ENCODE results near the gene CAAP1.
A peak's percentile ranks its signal among the peaks of the same experiment; 100 is the strongest.
"Not testable (repeated sequence)": the region's sequence is repeated elsewhere in the genome, so short reads cannot be mapped to it uniquely, and the experiment has no call there.

CAAP1 gene, protein sequence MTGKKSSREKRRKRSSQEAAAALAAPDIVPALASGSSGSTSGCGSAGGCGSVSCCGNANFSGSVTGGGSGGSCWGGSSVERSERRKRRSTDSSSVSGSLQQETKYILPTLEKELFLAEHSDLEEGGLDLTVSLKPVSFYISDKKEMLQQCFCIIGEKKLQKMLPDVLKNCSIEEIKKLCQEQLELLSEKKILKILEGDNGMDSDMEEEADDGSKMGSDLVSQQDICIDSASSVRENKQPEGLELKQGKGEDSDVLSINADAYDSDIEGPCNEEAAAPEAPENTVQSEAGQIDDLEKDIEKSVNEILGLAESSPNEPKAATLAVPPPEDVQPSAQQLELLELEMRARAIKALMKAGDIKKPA

DNA sequence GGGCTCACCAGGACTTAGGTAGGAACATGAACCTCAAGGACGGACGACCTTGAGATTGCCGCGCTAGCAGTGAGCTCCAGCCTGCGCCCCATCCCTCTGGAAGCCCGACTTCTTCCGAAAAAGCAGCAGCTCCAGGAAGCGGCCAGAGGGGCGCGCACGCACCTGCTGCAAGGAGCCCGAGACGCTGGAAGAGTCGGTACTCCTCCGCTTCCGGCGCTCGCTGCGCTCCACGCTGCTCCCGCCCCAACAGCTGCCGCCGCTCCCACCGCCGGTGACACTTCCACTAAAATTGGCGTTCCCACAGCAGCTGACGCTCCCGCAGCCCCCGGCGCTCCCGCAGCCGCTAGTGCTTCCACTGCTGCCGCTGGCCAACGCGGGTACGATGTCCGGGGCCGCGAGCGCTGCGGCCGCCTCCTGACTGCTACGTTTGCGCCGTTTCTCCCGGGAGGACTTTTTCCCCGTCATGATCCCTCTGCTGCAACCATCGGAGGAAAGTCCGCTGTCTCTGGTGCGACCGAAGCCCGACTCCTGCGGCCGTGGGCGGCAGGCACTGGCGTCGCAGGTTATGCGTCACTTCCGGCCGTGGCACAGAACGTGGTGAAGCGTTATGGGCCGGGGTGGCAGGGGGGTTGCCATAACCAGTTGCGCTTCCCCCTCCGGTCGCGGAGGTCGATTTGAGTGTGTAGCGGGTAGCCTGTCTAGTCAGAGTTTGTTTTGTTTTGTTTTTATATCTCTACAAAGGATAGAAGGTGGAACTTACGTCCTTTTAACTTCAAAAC is at the start of gene CAAP1:
Gene CAAP1 (minus strand): TSS at position 552 of the 779 bp plus-strand sequence. CDS start 87 bp downstream, at position 465.
- DNase-seq (ENCODE audit: low spot score), result peak; percentile 90

DNA sequence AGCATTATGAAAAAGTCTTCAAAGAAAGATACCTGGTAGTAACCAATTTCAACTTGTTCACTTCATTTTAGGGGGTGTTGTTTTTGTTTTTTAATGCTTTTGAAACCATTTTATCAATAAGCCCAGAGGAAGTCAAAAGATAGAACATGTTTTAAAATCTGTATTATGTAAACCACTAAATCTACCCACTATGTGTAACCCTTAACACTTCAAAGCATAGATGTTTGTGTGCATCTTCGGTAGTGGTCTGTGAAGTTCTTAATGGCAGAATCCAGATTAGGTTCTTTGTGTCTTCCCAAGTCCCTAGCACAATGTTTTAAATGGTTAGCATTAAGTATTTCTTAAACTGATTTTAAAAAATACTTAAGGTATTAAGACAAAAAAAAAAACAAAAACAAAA is 48.2 kb upstream of the CAAP1 start:
- DNase-seq (ENCODE audit: low spot score), result no peak

DNA sequence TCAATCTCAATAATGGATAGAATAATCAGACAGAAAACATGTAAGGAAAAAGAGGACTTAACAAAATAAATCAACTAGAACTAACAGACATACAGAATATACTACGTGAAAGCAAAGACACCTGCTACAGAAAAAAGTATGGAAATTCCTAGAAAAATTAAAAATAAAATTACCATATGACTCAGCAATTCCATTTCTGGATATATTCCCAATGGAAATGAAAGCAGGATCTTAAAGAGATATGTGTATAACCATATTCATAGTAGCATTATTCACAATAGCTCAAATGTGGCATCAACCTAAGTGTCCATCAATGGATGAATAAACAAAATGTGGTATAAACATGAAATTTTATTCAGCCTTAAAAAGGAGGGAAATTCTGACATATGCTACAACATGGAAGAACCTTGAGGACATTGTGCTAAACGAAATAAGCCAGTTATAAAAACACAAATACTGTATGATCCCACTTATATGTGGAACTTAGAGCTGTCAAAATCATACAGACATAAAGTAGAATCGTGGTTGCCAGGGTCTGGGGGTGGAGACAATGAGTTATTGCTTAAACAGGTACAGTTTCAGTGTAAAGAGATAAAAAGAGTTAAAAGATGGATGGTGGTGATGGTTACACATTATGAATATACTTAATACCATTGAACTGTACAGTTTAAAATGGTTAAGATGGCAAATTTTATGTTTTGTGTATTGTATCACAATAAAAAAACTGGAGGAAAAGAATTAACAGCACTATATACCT is 47.5 kb upstream of the CAAP1 start:
- DNase-seq (ENCODE audit: low spot score), result no peak

DNA sequence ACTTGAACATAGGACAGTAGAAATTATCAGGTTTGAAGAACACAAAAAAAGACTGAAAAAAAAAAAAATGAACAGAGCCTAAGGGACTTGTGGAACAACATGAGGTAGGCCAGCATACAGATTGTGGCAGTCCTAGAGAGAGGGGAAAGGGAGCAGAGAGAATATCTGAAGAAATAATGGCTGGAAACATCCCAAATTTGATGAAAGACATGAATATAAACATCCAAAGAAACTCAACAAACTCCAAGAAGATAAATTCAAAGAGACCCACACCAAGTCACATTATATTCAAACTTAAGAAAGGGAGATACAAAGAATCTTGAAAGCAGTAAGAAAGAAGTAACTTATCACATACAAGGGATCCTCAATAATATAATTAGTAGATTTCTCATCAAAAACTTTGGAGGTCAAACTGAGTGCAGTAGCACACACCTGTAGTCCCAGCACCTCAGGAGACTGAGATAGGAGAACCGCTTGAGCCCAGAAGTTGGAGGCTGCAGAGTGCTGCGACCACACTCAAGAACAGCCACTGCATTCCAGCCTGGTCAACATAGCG is 45.3 kb upstream of the CAAP1 start:
- DNase-seq (ENCODE audit: low spot score), result no peak

DNA sequence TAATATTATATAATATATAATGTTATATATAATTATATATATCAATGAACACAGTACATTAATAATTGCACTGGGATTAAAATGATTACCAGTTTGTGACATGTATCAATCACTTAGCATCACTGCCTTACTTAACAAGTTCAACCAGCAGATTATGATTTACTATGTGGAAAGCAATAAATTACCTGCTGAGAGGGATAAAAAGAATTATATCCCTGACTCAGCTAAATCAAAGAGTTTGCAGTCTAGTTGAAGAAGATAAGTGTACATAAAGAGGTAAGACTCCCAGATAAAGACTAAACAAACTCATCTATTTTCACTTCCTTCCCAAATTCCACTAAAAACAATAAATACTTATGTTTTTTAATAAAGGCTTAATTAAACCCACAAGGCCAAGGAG is 43.2 kb upstream of the CAAP1 start:
- no peak for DNase-seq (ENCODE audit: low spot score)

DNA sequence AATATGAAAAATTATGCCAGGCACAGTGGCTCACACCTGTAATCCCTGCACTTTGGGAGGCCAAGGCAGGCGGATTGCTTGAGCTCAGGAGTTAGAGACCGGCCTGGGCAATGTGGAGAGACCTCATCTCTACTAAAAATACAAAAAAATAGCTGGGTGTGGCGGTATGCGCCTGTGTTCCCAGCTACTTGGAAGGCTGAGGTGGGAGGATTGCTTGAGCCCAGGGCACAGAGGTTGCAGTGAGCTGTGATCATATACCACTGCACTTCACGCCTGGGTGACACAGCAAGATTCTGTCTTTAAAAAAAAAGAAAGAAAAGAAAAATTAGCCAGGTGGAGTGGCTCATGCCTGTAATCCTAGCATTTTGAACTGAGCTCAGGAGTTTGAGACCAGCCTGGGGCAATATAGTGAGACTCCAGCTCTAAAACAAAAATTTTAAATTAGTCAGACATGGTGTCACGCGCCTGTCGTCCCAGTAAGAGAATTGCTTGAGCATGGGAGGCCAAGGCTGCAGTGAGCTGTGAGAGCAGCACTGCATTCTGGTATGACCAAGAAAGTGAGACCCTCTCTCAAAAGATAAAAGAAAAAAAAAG is 36.4 kb upstream of the CAAP1 start:
- DNase-seq (ENCODE audit: low spot score), result no peak

DNA sequence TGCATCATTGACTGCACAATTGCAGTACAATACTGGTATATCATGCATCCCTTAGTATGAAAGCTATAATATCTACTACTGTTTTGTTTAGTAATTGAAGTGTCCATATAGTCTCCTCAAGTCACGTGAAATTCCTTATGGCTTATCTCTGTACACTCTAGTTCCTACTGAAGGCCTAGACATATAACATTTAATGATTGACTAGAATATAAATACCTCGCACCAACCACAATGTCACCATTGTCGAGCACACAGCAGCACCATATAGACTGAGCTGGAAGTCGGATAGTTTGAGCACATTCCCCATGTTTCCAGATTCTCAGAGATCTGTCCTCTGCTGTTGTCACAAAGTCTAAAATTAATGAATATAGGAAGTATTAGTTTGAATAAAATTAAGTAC is 33.0 kb upstream of the CAAP1 start:
- DNase-seq (ENCODE audit: low spot score), result no peak

DNA sequence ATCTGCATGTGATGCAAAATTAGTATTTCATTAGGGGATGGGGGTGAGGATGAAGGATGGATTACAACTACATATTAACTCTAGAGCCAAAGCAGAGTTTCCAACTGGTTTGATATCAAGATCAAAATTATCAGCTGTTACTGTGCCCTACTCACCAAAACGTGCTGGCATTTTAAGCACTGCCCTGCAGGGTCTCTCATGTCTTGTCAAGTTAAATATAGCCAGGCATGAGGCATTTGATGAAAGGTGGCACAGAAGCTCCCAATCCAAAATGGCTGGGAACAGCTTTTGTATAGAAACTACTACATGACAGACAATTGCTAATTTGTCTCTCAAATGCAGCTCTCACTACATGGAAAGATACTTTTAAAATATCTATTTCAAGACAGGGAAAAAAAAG is 27.1 kb upstream of the CAAP1 start:
- no peak for DNase-seq (ENCODE audit: low spot score)

DNA sequence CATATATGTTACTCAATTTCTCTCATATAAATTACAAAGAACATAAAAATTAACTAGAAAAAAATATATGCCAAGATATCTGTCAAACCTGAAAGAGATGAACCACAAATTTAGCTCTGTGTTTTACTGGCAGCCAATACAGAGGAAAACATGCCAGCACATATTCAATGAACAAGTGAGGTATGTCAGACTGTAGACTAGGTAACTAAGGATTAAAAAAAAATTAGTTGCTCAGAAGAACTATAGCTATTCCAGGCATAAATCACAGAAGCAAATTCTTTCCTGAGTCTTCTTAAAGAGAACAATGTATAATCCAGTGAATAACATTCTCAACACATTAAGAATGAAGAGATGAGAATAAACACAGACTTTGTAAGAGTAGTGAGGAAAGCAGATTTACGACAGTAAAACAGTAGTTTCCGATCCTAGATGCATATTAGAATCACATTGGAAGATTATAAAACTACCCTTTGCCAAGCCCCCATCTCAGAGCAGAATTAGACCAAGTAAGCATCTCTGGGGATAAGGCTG is 20.6 kb upstream of the CAAP1 start:
- DNase-seq (ENCODE audit: low spot score), result no peak

DNA sequence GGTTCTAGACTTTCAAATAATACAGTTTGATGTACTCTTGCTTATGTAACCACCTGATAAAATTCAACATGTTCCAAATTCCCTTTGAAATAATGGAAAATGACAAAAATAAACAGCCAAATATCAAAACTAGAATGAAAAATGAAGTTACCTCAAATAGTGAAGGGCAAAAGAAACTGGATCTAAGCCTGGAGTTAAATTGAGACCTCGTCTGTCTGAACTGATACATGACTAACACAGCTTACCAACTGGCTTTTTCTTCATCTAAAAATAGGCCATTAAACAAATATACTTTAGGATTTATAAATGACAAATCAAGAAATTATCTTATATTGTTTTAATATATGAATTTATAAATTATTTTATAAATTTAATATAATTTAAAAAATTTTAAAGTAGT is 12.1 kb upstream of the CAAP1 start:
- no peak for DNase-seq (ENCODE audit: low spot score)

DNA sequence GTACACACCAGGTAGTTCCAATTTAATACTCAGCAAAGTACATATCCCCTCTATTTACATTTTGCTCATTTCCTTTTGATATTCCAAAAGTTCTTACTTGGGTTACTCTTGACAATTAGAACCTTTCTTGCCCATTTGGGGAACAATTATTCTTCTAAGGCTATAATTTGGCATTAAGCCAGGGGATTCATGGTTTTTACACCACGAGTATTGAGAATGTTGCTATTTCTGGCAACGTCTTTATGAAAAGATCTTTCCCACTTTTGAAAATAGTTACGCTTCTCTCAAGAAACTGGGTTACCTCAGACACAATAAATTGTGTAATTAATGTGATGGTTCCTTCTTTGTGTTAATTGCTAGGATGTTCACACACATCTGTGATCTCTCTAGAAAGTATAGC is 11.5 kb upstream of the CAAP1 start:
- DNase-seq (ENCODE audit: low spot score), result no peak

DNA sequence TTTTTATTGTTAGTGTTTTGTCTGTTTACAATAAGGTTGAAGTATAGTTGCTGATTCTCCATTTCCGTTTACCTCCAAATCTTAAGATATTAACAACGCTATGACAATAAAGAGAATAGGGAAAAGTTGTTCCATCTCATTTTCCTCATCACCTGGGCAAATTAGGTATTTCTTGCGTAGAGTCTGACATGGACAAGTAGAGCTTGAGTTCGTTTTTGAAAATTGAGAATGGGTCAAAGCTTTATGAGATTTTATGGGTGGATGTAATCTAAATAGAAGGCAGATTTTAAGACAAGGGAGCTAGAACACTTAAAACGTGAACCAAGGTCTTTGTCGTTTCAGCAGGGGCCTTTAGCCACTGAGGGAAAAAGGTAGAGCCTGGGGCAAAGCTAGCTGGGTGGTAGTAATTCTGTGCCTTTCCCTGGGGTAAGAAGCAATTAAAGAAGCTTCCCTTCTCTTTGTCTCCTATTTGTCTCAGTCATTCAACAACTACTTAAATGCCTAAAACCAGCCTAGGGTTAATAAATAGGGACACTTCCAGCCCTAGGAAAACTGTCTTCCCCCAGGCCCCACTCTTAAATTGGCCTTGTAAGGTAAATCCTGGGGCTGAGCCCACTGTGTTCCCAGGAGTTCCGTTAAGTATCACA is 551 bp upstream of the CAAP1 start:
- no peak for DNase-seq (ENCODE audit: low spot score)

DNA sequence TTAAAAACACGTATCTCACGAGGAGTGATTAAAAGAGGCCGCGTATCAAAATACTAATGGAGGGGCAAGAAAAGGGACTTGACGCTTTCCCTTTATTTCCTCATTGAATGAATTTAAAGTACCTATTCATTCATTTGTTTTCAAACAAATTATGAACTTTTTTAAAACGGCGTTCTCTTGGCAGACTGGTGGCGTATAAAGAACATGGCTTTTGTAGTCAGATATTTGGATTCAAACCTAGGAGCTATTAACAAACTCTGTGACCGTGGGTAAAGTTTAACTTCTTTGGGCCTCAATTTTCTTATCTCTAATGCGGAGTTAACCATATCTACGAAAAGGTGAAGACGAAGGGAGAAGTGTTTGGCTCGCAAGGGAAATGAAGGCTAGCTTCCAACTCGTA is 876 bp downstream of the CAAP1 start:
- no peak for DNase-seq (ENCODE audit: low spot score)

DNA sequence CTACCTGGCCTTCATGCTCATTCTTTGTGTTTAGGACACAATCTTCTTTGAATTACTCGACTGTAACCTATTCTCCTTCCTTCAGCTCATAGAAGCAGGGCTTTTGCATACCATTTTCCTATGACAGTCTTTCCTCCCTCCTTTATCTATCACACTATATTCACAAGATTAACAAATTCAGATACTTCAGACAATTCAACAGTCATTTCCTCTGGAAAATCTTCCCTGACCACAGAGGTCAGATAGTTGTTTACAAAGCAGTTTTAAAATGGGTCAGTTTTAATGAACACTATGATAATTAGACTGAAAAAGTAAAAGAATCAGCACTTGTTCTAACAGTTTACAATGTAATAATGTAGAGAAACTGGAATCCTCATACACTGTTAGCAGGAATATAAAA is 4.3 kb downstream of the CAAP1 start:
- DNase-seq (ENCODE audit: low spot score), result no peak

DNA sequence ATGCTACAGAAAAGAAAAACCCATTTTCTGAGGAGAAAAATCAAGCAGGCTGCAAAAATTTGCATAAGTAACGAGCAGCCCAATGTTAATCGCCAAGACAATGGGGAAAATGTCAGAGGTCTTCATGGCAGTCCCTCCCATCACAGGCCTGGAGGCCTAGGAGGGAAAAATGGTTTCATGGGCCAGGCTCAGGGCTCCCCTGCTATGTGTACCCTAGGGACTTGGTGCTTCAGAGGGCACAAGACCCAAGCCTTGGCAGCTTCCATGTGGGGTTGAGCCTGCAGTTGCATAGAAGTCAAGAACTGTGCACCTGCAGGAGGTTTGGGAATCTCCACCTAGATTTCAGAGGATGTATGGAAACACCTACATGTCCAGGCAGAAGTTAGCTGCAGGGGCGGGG is 10.4 kb downstream of the CAAP1 start:
- DNase-seq (ENCODE audit: low spot score), result no peak

DNA sequence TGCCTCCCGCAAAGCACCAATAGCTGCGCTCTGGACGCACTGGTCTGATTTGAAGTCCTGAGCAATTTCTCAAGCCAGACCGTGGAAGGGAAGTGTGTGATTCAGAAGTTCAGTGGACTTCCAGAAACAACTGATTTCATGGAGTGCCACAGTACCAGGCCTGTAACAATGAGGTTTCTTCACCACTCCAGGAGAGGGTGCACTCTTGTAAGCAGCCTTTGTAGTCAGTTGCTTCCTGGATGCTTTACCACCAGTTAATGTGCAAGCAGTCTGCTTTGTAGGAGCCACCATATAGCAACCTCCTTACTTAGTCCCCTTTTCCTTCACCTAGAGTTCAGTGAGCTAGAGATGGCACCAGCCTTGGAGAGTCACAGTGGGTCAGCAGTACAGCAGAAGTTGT is 12.3 kb downstream of the CAAP1 start:
- no peak for DNase-seq (ENCODE audit: low spot score)

DNA sequence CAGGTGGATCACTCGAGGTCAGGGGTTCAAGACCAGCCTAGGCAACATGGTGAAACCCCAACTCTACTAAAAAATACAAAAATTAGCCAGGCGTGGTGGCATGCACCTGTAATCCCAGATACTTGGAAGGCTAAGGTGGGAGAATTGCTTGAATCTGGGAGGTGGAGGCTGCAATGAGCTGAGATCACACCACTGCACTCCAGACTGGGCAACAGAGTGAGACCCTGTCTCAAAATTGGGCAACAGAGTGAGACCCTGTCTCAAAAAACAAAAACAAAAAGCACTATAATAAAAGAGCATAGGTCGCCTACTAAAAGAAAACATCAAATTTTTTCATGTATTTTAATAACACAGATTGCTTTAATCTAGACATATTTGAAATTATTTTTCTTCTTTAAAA is 17.4 kb downstream of the CAAP1 start:
- DNase-seq (ENCODE audit: low spot score), result not testable (repeated sequence)

DNA sequence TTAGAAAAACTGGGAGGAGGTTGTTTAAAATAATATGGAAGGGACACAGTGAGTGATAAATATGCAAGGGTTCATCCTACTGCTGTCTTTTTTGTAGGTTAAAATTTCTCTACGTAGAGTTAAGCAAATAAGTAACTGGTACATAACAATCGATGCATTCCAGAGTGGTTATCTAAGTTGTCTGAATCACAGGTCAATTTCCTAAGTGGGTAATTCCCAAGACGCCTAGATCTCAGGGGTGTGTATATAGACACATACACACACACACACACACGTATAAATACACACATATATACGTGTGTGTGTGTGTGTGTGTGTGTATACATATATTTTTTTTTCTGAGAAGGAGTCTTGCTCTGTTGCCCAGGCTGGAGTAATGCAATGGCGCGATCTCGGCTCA is 22.3 kb downstream of the CAAP1 start:
- no peak for DNase-seq (ENCODE audit: low spot score)

DNA sequence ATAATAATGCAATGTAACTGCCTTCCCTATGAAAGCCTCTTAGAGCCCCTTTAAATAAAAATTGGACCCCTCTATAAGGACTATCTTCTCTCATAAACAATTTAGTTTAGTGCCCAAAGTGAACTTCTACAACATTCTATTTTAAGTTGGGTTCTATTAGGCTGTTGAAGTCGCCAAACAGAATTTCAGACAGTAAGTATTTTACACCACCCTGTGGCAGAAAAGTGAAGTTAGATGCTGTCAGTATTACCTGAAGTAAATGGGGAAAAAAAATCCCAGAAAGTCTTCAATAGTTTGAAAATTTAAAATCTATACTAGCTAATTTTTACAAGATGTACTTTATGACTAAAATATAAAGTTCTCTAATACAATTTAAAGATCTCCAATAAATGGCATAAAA is 29.5 kb downstream of the CAAP1 start:
- no peak for DNase-seq (ENCODE audit: low spot score)

DNA sequence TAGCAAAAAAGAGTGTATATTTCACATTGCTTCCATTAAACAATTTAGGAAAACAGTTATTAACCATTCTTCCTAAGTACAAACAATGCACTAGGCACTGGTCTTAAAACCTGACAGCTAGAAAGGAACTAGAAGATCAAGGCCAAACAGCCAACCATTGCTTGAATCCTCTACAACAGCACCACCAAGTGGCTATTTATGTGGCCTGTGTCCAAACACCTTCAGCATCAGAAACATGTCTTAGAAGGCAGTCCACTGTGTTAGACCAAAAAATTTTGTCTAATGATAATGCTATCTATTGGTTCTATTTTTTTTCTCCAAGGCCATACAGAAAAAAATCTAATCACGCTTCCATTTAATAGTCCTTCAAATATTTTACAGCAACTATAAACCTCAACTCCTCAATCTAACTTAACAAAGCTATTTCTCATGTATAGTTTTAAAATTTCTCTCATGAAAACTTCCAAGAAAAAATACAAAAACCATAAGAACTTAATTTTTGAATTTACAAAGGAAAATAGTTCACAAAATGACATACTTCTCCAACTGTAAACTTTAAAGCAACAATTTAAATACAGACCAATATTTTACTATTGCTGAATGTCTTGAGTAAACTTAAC is 36.1 kb downstream of the CAAP1 start:
- DNase-seq (ENCODE audit: low spot score), result peak; percentile 32

DNA sequence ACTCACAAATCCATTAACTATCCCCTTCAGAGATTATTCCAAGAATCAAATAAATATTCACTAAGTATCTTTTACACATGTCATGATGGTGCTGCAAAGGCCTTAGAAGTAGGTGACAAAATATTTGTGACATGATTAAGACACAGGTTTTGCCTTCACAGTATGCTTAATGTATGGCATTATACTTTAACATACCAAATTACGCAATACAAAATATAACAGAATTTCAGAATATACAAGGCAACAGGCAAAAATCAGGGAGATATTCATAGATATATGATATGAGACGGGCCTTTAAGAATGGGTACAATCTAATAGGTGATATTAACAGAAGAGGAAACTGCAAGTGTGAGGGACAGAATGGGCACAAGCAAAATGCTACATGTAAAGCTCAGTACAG is 41.6 kb downstream of the CAAP1 start:
- DNase-seq (ENCODE audit: low spot score), result no peak

Data from SW480 (cell line).